GM12864 (cell line): Measurements from ENCODE around the gene GABRB3.

Experiments used
- DNase-seq: peaks from one replicate; pipeline ENCODE4 v3.0.0-alpha.2; 2011; ENCODE audit warnings: low read depth
- H3K4me3 ChIP-seq: 2 replicates; pipeline ENCODE4 v1.5.1; 2011; ENCODE audit warnings: mild to moderate bottlenecking, low read depth, low read length, control low read depth
- TF ChIP-seq, protein P1 (sequence below): IDR thresholded peaks from 2 replicates; pipeline ENCODE4 v1.5.1; 2011; ENCODE audit warnings: low read depth, mild to moderate bottlenecking, moderate library complexity, low read length, control low read depth, inconsistent platforms; ENCODE audit errors: missing control alignments

GABRB3 gene

DNA sequence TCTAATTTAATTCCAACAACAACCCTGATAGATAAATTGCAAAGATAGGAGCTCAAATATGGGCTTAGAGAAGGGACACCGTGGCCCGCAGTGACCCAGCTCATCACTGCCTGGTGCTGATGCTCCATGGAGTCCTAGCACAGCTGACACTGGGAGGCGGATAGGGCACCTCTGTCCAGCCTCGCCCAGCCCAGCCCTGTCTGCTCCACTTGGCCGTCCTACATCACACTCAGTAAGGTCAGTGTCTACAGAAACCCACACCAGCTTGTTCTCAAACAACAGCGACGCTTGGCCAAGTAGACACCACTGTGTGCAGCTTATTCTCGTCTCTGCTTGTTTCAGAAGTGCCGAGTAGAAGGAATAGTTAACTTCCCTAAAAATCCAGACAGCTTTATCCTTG is 33.9 kb downstream of the GABRB3 start:
- H3K4me3 ChIP-seq, result no peak overlapping the region
- TF ChIP-seq, protein P1, sequence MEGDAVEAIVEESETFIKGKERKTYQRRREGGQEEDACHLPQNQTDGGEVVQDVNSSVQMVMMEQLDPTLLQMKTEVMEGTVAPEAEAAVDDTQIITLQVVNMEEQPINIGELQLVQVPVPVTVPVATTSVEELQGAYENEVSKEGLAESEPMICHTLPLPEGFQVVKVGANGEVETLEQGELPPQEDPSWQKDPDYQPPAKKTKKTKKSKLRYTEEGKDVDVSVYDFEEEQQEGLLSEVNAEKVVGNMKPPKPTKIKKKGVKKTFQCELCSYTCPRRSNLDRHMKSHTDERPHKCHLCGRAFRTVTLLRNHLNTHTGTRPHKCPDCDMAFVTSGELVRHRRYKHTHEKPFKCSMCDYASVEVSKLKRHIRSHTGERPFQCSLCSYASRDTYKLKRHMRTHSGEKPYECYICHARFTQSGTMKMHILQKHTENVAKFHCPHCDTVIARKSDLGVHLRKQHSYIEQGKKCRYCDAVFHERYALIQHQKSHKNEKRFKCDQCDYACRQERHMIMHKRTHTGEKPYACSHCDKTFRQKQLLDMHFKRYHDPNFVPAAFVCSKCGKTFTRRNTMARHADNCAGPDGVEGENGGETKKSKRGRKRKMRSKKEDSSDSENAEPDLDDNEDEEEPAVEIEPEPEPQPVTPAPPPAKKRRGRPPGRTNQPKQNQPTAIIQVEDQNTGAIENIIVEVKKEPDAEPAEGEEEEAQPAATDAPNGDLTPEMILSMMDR, result no peak
- no peak for DNase-seq

DNA sequence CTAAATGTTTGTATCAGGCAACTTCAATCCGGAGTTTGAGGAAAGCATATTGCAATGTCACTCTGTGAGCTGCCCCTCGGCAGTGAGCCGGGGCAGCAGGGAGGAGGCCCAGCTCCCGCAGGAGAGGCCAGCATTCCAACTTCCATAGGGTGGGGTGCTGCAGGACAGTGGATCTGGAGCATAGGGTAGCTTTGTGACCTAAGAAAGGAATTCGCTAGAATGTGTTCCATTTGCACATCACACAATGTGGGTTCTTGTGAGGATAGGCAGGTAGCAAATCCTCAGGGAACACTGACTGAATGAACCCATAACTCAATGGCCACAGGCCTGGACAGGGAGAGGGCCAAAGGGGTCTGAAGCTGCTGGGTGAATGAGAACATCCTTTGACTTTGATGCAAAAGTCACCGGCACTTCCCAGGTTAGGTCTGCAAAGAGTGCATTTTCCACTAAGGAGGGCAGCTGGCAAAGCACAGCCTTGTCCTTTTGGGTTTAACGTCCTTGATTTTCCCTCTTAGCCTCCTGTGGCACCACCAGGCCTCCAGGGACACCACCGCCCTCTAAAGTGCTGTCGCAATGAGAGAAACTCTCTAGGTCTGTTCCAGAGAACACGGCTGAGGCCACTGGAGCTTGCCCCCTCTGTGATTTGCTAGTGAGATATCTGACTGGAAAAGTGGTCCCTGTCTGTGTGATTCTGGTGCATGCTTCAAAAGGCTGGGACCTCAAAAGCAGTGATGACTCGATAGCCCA is 36.2 kb downstream of the GABRB3 start:
- TF ChIP-seq, protein P1, result no peak
- DNase-seq, result no peak
- no peak overlapping the region for H3K4me3 ChIP-seq

DNA sequence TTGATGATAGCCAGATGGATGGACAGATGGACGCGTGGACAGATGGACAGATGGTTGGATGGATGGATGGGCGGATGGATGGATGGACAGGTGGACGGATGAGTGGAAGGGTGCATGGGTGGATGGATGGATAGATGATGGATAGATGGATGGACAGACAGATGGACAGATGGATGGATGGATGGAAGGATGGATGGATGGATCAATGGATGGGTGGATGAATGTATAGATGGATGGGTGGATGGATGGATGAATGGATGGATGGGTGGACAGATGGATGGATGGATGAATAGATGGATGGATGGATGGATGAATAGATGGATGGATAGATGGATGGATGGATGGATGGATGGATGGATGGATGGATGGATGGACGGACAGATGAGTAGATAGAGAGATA is 40.9 kb downstream of the GABRB3 start:
- DNase-seq, result no peak
- no peak overlapping the region for H3K4me3 ChIP-seq
- TF ChIP-seq, protein P1, result no peak

DNA sequence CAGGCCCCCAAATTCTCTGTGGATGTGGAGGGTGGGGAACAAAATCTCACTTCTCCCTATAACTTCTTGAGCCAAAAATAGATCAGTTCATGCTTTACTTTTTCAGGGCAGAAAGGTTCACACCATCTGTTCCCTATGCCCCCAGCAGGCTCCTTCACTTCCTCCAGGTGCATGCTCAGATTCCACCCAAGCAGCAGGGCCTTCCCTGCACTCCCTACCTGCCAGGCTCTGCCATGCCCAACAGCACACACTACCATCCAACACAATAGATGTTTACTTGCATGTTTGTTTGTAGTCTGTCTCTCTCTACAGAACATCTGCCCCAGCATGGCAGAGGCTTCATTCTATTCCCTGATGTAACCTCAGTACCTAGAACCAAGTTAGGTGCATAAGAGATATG is 43.3 kb downstream of the GABRB3 start:
- H3K4me3 ChIP-seq, result no peak overlapping the region
- TF ChIP-seq, protein P1, result no peak
- DNase-seq, result no peak

DNA sequence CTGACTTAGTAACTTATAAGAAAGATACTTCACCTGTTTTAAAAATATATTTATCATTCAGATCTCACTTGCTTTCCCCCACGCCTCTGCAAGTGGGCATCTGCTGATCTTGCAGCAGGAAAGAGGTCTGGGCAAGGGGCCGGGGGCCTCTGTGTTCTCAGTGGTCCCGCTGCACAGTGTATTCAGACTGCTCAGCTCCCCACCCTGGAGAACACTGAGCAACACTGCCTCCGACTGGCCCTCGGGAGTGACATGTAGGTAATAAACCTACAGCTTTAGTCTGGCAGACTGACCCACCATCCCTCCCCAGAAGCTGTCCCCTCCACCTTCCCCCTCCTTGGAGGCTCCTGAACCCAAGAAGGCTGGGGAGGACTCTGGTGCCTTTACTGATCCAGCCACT is 43.8 kb downstream of the GABRB3 start:
- no peak for DNase-seq
- TF ChIP-seq, protein P1, result no peak
- no peak overlapping the region for H3K4me3 ChIP-seq

DNA sequence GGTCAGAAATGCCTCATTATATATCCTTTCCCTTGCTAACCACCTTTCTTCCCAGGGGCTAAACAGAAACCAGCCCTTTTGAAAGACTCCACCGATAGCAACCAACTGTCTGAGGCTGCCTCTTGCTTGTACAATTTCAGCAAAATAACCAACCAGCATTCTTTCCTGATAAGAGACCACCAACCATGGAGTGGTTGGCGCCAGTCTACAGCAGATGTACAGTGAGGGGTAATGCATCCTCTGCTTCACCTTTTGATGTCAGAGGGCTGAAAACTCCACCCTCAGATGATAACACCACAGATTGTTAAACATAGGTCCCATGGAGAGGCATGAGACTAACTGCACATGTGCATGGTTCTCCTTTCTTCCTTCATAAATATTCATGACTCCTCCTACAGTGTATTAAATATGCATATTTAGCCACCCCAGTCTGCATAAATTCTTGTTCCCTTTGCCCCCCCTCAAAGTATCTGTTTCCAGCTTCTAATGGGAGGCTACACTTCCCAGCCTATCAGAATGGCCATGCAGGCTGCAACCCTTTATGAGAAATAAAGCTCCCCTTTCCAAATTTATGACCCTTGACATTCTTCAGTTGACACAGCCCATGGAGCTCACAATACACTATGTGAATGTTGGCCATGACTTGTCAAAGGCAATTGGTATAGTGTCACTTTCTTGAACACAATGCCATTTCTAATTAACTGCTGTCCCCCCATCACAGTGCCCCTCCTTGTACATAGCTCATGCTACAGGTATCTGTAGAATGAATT is 48.3 kb downstream of the GABRB3 start:
- H3K4me3 ChIP-seq, result no peak overlapping the region
- no peak for DNase-seq
- TF ChIP-seq, protein P1, result no peak
